DMS153 treated with DMSO at 0.1 percent for 48 hours (cell line): Measurements from ENCODE around the gene RICTOR.
"Not testable (repeated sequence)": the region's sequence is repeated elsewhere in the genome, so short reads cannot be mapped to it uniquely, and the experiment has no call there.

ENCODE experiments used
- DNase-seq: peaks from one replicate; lab custom pipeline; 2025; ENCODE audit not compliant: unreplicated experiment; lab: John Stamatoyannopoulos, UW

RICTOR gene

GRCh38 chr5:39055768-39056398, 18.3 kb downstream of the RICTOR start:
- no peak for DNase-seq

- no peak for DNase-seq
Observed at GRCh38 chr5:39055027-39055767, 19.0 kb downstream of the RICTOR start.

- DNase-seq, result no peak
Observed at GRCh38 chr5:39053189-39053588, 21.0 kb downstream of the RICTOR start.

- no peak for DNase-seq
Observed at GRCh38 chr5:39052141-39052540, 22.1 kb downstream of the RICTOR start.

- DNase-seq, result no peak
Observed at GRCh38 chr5:39049315-39049714, 24.9 kb downstream of the RICTOR start.

GRCh38 chr5:39040875-39041274, 33.3 kb downstream of the RICTOR start:
- no peak for DNase-seq

GRCh38 chr5:39034493-39034892, 39.7 kb downstream of the RICTOR start:
- DNase-seq, result not testable (repeated sequence)

- DNase-seq, result no peak
Observed at GRCh38 chr5:39031041-39031440, 43.2 kb downstream of the RICTOR start.

GRCh38 chr5:39025456-39025855, 48.7 kb downstream of the RICTOR start:
- DNase-seq, result no peak

GRCh38 chr5:39024884-39025283, 49.3 kb downstream of the RICTOR start:
- DNase-seq, result no peak

- no peak for DNase-seq
Observed at GRCh38 chr5:39024005-39024404, 50.2 kb downstream of the RICTOR start.

- DNase-seq, result no peak
Observed at GRCh38 chr5:39023121-39023520, 51.1 kb downstream of the RICTOR start.

- no peak for DNase-seq
Observed at GRCh38 chr5:39022151-39022550, 52.0 kb downstream of the RICTOR start.

- no peak for DNase-seq
Observed at GRCh38 chr5:39021413-39021812, 52.8 kb downstream of the RICTOR start.

- no peak for DNase-seq
Observed at GRCh38 chr5:39020458-39020857, 53.7 kb downstream of the RICTOR start.

GRCh38 chr5:39019254-39019653, 54.9 kb downstream of the RICTOR start:
- no peak for DNase-seq

GRCh38 chr5:39017504-39017903, 56.7 kb downstream of the RICTOR start:
- DNase-seq, result no peak

GRCh38 chr5:39016587-39017275, 57.5 kb downstream of the RICTOR start:
- DNase-seq, result no peak

GRCh38 chr5:39015743-39016586, 58.2 kb downstream of the RICTOR start:
- DNase-seq, result no peak

- DNase-seq, result no peak
Observed at GRCh38 chr5:39014561-39014960, 59.6 kb downstream of the RICTOR start.

GRCh38 chr5:39013938-39014337, 60.3 kb downstream of the RICTOR start:
- DNase-seq, result no peak
